ENCODE data around the gene TMEM225. TPM values are rescaled to one million over a fixed set of nuclear protein-coding genes. Genes with fewer than 3 reads are reported as not detected.

Gene TMEM225
- total RNA-seq, 1 experiment from 2014 or later = not detected

Other genes with a start within 250 kb of the TMEM225 start
- gene SCN3B, start 231.0 kb downstream of the TMEM225 start, total RNA-seq (2014; rRNA removed; shearing (Covaris generic)) = 0.24 and 0.34 TPM in 2 replicates
- gene ZNF202, start 144.0 kb downstream of the TMEM225 start, total RNA-seq (2014; rRNA removed; shearing (Covaris generic)) = 4.4 and 5.7 TPM in 2 replicates
- gene OR6X1, start 131.2 kb downstream of the TMEM225 start, total RNA-seq (2014; rRNA removed; shearing (Covaris generic)) = not detected in 2 replicates
- not detected in 2 replicates for gene OR6M1, start 79.3 kb downstream of the TMEM225 start, total RNA-seq (2014; rRNA removed; shearing (Covaris generic))
- gene OR8D4, start 16.5 kb upstream of the TMEM225 start, total RNA-seq (2014; rRNA removed; shearing (Covaris generic)) = not detected in 2 replicates
- not detected in 2 replicates for gene OR4D5, start 53.9 kb upstream of the TMEM225 start, total RNA-seq (2014; rRNA removed; shearing (Covaris generic))
- gene OR6T1, start 58.2 kb upstream of the TMEM225 start, total RNA-seq (2014; rRNA removed; shearing (Covaris generic)) = not detected in 2 replicates
- not detected in 2 replicates for gene OR10S1, start 92.1 kb upstream of the TMEM225 start, total RNA-seq (2014; rRNA removed; shearing (Covaris generic))
- not detected in 2 replicates for gene OR10G6, start 109.5 kb upstream of the TMEM225 start, total RNA-seq (2014; rRNA removed; shearing (Covaris generic))
- gene OR10G4, start 127.3 kb upstream of the TMEM225 start, total RNA-seq (2014; rRNA removed; shearing (Covaris generic)) = not detected in 2 replicates
- not detected in 2 replicates for gene OR10G9, start 137.3 kb upstream of the TMEM225 start, total RNA-seq (2014; rRNA removed; shearing (Covaris generic))
- not detected in 2 replicates for gene OR10G8, start 141.1 kb upstream of the TMEM225 start, total RNA-seq (2014; rRNA removed; shearing (Covaris generic))
- gene OR10G7, start 155.7 kb upstream of the TMEM225 start, total RNA-seq (2014; rRNA removed; shearing (Covaris generic)) = not detected in 2 replicates
- gene VWA5A, start 229.8 kb upstream of the TMEM225 start, total RNA-seq (2014; rRNA removed; shearing (Covaris generic)) = 7.5 and 10.5 TPM in 2 replicates